Fibroblast of skin of right quadriceps (primary cell): ENCODE results near the gene SPSB3.
"Not testable (repeated sequence)": the region's sequence is repeated elsewhere in the genome, so short reads cannot be mapped to it uniquely, and the experiment has no call there.

Source experiments
- DNase-seq: peaks from one replicate; pipeline ENCODE4 v3.0.0-alpha.2; 2013

Gene SPSB3

DNA sequence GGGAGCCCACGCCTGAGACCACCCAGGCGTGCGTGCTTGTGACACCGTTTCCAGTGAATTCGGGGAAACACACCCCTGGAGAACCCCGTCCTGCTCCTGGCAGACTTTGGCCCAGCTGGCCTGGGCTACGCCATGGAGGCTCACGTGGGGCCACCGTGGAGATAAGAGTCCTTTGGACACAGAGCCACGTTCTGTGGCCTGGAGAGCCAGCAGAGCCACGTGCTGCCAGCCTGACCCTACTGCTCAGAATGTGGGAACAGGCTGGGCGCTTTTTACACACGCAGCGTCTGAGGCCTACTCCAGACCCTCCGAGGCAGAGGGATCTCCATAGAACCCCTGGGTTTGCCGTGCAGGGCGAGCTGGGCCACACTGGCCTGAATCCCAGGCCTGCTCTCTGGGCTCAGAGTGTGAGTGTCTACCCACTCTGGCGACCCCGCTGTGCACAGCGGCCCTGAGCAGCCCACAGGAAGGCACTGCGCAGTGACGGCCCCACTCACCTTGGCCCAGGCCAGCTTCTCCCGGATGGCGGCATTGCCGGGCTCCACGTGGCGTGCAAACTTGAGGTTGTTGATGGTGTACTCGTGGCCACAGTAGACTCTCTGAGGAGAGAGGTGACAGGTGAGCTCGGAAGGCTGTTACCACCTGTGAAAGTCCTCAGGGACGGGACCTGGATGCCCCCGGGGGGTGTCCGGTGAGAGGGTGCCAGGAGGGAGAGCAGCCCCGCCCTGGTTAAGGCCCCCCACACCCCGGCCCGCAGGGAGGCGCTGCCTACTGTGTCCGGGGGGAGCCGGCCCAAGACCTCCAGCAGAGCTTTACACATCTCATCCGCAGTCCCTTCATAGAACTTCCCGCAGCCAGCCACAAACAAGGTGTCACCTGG is 34.3 kb upstream of the SPSB3 start:
- DNase-seq: no peak

GRCh38 chr16:1815461-1815860 is 33.1 kb upstream of the SPSB3 start:
- DNase-seq: no peak

DNA sequence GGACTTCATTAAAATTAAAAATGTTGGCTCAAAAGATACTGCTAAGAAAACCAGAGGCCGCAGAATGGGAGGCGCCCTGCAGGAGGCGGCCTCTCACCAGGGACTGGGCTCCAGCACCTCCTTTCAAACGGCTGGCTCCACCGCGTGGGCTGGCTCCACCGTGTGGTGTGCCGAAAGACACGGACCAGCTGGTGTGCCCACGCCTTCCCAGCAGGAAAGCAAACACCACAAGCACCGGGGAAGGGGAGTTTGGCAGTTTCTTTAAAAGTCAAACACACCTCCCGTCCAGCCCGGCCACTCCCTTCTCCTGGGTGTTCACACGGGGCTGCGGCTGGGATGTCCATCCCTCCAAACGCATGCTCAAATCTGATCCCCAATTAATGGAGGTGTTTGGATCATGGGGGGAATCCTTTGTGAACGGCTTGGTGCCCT is 30.4 kb upstream of the SPSB3 start:
- DNase-seq: peak; percentile 40

DNA sequence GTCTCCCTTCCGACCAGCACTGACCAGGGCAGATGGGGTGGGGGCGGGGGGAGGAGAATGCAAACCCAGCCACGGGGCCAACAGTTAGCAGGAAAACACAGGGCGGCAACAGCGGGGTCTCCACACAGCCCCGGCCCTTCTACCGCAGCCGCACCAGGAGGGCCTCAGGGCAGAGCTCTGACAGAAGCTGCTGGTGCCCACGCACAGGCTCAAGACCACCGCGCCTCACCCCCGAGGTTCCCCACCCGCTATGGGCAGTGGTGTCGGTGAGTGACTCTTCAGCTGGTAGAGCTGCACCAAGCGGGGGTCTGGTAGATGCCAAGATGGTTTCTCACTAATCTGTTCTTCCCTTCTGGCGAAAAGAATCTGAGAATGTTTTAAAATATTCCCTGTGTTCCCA is 28.2 kb upstream of the SPSB3 start:
- no peak for DNase-seq

DNA sequence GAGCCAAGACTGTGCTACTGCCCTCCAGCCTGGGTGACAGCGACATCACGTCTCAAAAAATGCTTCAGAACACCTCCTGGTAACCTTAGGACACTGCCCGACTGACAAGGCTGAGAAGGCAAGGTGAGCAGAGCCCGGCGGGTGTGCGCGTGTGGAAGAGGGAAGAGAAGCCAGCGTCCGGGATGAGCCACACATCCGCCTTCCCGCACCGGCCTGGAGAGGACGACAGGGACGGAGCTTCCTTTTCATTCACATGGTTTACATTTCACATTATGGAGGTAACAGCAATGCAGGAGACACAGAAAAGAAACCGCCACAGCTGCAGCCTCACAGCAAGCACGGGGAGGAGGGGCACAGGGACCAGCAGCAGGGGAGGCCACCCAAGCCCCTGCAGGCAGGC is 27.7 kb upstream of the SPSB3 start:
- DNase-seq: no peak

GRCh38 chr16:1809281-1809801 is 27.0 kb upstream of the SPSB3 start:
- DNase-seq: no peak

DNA sequence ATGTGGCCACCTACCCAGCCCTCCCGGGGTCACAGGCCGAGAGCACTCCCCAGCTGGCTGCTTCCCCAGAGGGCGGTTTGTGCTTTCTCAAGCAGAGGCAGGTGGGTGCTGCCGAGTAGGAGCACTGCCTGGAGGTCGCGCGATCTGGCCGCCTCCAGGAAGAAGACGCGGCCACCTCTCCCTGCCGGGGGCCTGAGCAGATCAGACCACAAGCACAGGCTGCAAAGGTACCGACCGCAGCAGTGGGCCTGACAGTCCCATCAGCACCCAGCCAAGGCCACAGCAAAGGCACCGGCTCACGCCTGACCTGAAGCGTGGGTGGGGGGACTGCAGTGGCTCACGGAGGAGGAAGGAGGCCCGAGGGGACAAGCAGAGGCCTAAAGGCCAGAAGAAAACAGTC is 26.3 kb upstream of the SPSB3 start:
- DNase-seq: no peak

GRCh38 chr16:1807626-1808025 is 25.3 kb upstream of the SPSB3 start:
- DNase-seq: no peak

GRCh38 chr16:1800701-1801100 is 18.3 kb upstream of the SPSB3 start:
- no peak for DNase-seq

DNA sequence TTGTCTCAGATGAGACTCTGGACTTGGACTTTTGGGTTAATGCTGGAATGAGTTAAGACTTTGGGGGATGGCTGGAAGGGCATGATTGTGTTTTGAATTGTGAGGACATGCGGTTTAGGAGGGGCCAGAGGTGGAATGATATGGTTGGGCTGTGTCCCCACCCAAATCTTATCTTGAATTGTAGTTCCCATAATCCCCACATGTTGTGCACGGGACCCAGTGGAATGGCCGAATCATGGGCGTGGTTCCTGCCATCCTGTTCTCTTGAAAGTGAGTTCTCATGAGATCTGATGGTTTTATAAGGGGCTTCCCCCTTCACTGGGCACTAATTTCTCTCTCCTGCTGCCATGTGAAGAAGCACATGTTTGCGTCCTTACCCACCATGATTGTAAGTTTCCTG is 16.9 kb upstream of the SPSB3 start:
- not testable (repeated sequence) for DNase-seq

DNA sequence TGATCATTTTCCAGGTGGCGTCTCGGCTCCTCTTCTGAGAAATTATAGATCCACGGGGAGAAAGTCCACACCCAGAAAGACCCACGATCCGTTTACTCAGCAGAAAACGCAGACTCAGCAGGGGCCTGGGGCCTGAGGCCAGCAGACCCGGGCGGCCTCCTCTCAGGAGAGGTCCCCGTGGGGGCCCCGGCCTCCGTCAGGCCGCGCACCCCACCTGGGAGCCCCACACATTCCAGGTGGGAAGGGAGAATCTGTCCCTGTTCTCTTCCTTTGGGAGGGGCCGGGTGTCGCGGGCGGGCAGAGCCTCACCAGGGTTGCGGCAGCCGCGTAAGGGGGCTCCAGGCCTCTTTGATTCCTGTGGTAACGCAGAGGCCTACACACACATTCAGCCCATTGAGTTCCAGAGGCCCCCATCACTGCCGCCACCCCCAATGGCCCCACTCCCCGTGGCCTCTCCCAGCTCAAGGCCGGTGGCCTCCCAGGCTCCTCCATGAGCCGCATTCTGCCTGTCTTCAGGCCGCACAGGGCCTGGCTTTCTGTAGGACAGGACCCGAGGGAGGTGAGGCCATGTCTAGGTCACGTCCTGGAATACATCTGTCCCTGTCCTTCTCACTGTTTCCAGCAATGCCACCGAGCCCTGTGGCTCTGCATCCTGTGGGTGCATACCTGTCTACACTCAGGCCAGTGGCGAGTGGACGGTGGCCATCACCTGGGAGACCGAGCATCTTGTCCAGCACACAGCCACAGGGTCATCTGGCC is 12.7 kb upstream of the SPSB3 start:
- DNase-seq: no peak

DNA sequence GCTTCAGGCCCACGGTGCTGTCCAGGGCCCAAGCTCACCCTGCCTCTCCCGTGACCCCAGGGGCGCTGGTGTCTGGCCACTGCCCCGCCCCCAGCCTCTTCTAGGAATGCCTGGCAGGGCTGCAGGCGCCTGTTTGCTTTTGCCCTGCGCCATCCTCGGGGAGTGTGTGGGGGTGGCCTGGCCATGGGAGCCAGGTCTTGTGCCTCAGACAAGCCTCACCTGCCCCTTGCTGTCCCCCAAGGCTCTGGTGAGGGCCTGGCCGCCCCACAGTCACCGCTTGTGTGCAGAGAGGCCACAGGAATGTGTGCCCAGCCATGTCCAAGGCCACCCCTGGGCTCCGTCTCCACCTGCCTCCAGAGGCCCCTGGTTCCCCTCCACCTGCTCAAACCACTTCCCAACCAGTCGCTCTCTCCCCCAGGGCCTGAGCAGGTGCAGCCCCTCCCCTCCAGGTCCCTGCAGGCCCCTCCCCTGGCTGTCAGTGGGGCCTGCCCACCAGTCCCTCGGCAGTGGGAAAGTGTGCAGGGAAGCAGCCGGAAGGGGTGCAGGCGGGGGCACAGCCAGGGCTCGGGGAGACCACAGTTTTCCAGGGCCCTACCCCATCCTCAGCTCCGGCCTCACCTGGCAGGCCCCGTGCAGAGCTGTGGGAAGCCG is 12.0 kb upstream of the SPSB3 start:
- no peak for DNase-seq

- DNase-seq: no peak
These were observed 11.3 kb upstream of the SPSB3 start, which contains the start of gene IGFALS for GRCh38 chr16:1793578-1794220. Gene IGFALS (minus strand): TSS chr16:1793705. CDS start chr16:1793652, 53 bp downstream.

GRCh38 chr16:1792836-1793577 is 10.6 kb upstream of the SPSB3 start:
- DNase-seq: no peak

DNA sequence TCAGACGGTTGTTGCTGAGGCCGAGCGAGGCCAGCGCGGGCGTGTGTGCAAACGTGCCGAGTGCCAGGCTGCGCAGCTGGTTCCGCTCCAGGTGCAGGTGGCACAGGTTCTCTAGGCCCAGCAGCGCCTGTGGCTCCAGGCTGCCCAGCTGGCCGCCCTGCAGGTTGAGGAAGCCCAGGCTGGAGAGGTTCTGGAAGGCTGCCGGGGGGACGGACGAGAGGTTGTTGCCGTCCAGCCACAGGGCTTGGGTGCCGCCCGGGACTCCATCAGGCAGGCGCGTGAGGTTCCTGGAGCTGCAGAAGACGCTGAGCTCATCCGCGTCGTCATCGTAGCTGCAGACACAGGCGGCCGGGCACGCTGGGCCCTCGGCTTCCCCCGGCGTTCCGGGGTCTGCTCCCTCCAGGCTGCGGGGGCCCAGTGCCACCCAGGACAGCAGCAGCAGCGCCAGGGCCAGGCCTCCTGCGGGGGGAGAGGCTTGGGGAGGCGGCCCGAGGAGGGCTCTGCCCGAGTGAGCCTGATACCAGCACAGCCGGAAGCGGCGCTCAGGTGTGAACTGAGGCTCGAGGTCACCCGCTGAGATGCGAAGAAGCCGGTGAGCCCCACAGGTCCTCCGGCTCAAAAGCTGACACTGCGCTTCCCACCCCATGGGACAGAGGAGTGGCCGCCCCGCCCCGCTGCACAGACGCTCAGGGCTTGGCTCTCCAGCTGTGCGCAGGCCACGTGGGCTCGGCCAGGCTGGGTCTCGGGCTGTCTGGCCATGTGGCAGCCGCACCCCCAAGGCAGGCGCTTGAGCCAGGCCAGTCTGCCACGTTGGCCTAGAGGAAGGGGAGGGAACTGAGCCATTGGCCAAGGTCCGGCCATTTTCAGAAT is 9.8 kb upstream of the SPSB3 start:
- DNase-seq: no peak

DNA sequence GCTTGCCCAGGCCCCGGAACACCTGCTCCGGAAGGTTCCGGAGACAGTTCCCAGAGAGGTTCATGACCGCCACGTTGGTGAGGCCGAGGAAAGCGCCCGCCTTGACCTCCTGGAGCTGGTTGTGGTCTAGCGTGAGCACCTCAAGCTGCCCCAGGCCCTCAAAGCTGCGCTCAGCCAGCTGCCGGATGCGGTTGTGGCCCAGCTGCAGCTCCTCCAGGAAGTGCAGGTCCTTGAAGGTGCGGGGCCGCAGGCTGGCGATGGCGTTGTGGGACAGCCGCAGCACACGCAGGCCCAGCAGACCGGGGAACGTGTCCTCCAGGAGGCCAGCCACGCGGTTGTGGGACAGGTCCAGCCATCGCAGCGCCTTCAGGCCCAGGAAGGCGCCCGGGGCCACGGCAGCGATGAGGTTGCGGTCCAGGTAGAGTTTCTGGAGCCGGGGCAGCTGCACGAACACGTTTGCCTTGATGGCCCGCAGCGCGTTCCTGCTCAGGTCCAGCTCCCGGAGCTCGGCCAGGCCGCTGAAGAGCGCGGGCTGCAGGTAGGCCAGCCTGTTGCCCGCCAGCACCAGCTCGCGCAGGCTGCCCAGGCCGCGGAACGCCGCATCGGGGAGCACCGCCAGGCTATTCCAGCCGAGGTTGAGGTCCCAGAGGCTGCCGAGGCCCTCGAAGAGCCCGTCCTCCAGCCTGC is 9.0 kb upstream of the SPSB3 start:
- no peak for DNase-seq

GRCh38 chr16:1790611-1791255 is 8.4 kb upstream of the SPSB3 start:
- DNase-seq: no peak

- no peak for DNase-seq
These were observed 7.9 kb upstream of the SPSB3 start for GRCh38 chr16:1790261-1790610.

DNA sequence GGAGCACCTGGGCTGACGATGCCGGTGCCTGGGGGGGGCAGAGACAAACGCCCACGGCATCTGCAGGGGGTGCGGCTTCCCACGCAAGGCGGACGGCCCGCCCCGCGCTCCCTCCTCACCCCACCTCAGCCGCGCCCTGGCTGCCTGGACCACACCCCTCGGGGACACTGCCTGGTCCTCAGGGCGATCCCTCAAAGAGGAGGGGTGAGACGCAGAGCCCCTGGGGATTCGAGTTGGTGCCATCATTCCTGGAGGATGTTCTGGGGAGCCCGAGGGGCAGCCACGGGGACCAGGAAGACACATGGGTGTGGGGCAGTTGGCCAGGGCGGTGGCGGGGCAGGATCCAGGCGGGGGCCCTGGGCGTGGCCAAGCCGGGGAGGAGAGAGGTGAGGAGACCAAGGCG is 7.3 kb upstream of the SPSB3 start:
- no peak for DNase-seq

- no peak for DNase-seq
These were observed 6.3 kb upstream of the SPSB3 start for GRCh38 chr16:1788708-1789100.
